Stimulated activated CD8-positive, alpha-beta memory T cell treated with anti-CD3 and anti-CD28 coated beads, Interleukin-7, amount 100 ng/mL, for 24 hours (primary cell): ENCODE measurements around the gene RCE1.

Experiments used
- DNase-seq: peaks from one replicate; pipeline ENCODE4 v3.0.0-alpha.2; 2020; ENCODE audit warnings: low read depth

Gene RCE1

DNA sequence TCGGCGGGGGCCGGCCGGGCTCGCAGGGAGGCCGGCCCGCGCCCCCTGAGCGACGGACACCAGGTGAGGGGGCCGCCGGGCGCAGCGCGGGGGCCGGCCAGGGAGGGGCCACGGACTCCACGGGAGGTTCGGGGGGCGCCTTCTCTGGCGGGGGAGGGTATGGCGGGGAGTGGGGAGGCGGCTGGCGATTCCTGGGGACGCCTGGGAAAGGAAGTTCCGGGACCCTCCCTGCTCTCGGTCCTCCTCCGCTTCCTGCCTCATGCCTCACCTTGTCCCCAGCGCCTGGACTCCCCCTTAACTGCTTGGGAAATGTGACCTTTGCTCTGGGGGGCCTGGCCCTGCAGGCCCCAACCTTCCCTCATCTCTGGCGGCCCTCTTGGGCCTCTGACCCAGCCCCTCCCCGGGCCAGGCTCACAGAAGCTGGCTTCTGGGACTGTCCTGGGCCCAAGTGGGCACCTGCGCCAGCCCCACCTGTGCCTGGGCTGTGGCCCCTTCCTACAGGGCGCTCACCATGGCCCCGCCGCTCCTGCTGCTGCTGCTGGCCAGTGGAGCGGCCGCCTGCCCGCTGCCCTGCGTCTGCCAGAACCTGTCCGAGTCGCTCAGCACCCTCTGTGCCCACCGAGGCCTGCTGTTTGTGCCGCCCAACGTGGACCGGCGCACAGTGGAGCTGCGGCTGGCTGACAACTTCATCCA lies 14.1 kb downstream of the RCE1 start:
- no peak for DNase-seq

DNA sequence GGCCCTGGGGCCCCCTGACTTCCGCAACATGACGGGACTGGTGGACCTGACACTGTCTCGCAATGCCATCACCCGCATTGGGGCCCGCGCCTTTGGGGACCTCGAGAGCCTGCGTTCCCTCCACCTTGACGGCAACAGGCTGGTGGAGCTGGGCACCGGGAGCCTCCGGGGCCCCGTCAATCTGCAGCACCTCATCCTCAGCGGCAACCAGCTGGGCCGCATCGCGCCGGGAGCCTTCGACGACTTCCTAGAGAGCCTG lies 14.6 kb downstream of the RCE1 start:
- no peak for DNase-seq

DNA sequence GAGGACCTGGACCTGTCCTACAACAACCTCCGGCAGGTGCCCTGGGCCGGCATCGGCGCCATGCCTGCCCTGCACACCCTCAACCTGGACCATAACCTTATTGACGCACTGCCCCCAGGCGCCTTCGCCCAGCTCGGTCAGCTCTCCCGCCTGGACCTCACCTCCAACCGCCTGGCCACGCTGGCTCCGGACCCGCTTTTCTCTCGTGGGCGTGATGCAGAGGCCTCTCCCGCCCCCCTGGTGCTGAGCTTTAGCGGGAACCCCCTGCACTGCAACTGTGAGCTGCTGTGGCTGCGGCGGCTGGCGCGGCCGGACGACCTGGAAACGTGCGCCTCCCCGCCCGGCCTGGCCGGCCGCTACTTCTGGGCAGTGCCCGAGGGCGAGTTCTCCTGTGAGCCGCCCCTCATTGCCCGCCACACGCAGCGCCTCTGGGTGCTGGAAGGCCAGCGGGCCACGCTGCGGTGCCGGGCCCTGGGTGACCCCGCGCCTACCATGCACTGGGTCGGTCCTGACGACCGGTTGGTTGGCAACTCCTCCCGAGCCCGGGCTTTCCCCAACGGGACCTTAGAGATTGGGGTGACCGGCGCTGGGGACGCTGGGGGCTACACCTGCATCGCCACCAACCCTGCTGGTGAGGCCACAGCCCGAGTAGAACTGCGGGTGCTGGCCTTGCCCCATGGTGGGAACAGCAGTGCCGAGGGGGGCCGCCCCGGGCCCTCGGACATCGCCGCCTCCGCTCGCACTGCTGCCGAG lies 15.1 kb downstream of the RCE1 start:
- no peak for DNase-seq

DNA sequence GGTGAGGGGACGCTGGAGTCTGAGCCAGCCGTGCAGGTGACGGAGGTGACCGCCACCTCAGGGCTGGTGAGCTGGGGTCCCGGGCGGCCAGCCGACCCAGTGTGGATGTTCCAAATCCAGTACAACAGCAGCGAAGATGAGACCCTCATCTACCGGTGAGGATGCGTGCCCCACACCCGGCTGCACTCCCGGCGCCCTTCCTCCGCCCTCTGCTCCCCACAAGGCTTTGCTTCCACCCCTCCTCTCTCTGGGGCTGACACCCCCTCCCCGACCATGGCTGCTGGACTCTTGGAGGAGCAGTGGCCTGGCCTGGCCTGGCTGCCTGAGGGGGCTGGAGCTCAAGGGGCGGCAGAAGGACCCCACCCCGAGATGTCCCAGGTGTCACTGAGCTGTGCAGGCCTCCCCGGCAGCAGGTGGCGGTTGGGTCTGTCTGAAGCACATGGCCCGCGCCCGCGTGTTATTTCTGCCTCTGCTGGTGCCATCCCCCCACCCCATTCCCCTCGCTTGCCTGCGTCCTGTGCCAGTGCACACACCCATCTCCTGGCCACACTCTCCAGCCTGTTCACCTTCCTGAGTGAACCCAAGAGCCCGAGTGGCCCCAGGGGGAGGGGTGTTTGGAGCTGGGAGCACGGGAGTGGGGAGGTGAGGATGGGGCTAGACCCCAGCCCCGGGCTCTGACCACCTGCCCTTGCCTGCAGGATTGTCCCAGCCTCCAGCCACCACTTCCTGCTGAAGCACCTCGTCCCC lies 15.9 kb downstream of the RCE1 start:
- DNase-seq = no peak

DNA sequence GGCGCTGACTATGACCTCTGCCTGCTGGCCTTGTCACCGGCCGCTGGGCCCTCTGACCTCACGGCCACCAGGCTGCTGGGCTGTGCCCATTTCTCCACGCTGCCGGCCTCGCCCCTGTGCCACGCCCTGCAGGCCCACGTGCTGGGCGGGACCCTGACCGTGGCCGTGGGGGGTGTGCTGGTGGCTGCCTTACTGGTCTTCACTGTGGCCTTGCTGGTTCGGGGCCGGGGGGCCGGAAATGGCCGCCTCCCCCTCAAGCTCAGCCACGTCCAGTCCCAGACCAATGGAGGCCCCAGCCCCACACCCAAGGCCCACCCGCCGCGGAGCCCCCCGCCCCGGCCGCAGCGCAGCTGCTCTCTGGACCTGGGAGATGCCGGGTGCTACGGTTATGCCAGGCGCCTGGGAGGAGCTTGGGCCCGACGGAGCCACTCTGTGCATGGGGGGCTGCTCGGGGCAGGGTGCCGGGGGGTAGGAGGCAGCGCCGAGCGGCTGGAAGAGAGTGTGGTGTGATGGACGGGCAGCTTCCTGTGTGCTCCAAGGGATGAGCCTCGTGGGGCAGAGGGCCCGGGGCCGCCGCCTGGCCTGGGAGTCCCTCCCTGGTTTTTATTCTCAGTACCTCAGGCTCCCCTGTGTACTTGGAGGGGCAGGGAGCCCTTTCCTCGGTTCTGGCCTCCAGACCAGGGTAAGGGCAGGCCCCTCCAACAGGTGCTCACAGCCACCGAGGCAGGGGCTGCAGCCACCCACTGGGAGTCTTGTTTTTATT lies 16.6 kb downstream of the RCE1 start:
- DNase-seq = no peak

DNA sequence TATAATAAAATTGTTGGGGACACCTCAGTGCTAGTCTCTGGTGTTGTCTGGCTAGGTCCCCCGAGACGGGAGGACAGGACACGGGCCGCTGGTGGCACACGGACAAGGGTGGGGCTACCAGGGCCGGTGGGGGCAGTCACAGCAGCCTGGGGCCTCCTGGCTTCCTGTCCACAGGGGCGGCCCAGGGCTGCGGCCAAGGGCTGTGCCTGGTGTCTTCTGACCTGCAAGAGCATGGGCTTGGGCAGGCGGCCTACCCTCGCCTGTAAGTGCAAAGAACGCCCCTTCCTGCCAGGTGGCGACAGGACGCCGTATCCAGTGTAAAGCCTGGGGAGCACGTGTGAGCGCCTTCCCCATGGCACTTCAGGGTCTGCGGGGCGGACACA lies 17.2 kb downstream of the RCE1 start:
- DNase-seq = no peak

DNA sequence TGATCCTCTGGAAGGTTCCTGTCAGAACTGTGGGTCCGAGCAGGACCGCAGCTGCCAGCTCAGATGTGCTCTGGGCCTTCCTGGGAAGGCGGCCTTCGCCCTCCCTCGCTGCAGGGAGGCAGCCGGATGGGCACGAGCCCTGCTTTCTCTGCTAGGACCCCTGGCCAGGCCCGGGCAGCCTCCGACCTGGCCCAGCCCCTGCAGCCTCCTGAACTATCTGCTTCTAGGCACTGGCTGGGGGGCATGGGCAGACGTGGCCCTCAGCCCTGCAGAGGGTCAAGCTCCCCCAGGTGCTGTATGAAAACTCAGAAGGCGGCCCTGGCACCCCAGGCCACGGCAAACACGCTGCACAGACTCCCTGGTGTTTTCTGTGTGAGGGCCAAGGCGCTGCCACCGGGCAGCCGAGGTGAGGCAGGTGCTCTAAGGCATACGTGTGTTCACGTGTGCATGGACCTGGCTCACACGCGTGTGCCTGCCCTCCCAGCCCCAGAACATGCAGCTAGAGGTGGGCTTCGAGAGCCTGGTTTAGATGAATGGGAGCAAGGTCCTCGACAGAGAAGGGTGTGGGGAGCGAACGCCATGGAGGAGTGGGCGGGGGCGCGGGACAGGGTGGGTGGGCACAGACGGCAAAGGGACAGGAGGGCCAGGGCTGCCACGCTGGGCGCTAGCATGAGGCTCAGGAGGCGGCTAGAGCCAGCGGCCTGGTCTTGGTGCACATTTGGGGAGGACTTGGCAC lies 18.0 kb downstream of the RCE1 start:
- no peak for DNase-seq

DNA sequence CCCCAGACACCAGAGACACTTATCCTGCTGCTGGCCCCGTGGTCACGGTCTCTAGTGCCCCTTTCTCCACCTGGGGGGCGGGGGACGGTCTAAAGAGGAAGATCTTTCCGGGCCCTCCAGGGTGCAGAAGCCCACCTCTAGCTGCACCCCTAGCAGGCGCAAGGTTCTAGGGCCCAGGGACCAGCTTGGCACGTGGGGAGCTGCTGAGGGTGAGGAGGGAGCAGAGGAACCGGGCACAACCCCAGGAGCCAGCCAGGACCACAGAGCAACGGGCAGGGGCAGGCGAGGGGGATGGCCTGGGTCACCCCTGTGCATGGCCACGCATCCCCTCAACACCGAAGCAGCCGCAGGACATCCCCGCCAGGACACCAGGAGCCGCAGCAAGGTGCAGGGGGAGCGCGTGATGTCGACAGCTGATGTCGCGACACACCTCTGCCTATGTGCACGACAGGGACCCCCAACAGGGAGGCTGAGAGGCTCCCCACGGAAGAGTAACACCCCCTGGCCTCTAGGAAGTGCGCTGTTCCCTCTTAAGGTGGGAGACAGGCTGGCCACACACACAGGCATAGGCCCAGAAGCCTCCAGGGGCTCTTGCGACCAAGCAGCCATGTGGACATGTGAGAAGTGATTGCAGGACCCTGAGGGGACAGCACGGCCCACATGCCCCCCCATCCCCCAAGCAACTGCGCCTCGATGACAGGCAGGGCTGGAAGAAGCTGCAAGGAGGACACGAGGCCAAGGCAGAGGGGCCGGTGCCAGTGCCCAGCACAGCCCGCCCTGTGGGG lies 18.7 kb downstream of the RCE1 start:
- no peak for DNase-seq

DNA sequence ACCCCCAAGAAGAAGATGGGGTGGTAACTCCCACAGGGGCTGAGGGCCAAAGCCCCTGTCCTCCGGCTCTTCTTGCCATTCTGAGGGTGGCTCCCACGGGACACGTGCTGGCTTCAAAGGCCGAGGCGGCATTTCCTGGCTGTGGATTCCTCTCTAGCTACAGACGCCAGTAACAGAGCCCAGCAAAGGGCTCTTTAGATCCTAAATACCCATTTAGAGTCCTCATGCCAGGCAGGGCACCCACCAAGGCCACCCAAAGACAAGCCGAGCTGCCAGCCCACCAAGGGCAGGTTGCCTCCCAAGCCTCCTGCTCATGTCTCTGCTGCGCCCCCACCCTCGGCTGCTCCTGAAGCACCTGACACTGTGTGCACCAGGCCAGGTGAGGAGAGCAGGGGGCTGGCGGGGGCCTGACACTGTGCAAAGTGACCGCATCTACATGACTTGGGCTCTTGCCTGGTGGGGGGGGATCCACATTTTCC lies 19.4 kb downstream of the RCE1 start:
- no peak for DNase-seq

DNA sequence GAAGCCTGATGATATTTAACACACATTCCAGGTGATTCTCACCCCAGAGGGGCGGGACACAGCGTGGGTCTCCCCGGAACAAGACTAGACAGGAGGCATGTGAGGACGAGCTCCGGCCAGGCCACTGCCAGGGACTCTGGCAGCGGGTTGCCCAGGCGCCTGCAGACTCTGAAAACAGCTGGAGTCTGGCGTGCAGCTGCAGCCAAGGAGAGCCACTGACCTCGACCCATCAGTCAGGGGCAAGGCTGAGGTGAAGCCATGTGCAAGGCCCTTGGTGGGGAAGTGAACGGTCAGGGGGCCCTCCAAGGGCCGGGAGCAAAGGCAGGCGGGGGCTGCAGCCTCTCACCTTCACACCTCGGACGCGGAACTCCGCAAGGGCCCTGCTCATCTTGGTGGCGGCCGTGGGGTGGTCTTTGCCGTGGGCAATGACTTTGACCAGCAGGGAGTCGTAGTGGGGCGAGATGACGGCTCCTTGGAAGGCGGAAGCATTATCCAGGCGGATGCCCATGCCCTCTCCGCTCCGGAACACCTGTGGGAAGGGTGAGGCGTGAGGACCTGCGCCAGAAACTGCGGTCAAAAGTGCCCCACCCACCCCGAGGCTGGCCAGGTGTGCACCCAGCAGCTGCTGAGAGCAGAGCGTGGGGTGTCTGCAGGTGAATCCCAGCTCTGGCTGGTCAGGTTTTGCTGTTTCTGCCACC lies 20.3 kb downstream of the RCE1 start:
- DNase-seq = no peak

DNA sequence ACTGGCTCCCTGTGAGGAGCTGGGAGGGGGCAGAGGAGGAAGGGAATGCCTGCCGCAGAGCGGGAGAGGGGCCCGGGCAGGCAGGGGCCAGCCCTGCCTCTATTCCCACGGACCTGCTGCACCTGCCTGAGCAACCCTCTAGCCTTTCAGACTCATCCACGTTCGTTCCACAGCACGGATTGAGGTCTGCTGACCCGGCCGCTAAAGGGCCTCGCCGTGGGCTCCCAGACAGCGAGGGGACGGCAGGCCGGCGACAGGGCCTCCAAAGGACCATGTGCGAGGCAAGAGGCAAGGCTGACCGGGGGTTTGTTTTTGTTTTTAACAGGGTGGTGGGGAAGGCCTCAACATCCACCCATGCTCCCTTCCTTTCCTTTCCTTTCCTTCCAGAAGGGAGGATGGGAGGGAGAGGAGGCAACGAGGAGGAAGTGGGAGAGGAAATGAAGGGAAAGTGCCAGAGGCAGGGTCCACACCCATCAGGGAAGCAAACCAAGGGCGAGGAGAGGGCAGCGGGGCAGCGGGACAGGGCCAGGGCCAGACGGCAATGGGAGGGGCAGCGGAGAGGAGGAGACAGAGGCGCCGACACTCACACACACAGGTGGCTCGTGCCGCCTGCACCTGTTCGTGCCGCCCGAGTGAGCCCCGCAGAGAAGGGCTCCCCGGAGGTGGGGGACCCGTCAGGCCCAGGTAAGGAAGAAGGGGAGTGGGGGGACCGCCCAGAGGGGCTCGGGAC lies 21.1 kb downstream of the RCE1 start:
- no peak for DNase-seq

DNA sequence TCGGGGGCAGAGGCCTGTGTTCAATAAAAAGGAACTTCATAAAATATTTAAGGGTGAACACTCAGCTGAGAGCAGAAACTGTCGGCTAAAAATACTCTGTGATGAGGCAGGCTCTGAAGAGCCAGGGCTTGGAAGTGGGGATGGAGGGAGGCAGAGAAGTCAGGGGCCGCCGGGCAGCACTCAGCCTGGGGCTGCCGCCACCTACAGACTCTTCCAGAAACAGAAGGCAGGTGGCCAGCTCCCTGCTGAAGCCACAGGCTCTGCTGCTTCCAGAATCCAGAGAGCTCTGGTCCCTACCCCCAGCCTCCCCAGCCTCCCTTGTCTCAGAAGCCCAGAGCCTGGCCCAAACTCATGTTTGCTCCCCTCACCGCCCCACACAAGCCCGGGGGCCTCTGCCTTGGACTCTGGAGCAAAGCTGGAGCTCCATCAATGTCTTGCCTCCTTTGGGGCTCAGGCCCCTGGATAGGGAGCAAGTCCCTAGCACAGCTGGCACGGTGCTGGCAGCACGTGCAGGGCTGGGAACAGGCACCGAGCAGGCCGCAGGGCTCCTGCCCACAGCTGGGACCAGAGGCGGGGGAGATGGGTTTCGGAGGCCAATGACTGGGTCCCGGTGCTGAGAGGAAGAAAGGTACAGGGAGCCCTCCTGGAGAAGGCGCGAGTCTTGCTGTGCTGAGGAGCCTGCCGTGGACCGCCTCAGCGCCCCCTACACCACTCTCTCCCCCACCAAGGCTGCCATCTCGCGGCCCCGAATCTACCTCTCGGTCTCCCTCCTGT lies 21.9 kb downstream of the RCE1 start:
- DNase-seq = no peak

DNA sequence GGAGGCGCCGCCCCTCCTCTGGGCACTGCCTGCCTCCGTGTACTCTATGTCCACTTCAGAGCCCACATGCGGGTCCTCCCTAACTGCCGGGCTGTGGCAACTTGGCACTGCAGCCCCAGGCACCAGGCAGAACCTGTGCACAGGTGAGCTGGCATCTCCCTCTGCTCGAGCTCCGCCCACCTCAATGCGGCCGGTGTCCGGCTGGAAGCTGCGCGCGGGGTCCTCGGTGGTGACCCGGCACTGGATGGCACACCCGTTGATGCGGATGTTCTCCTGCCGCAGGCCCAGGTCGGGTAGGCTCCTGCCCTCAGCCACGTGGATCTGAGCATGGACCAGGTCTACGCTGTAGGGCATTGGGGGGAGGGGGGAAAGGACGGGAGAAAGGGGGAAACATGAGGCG lies 22.8 kb downstream of the RCE1 start:
- DNase-seq = no peak

DNA sequence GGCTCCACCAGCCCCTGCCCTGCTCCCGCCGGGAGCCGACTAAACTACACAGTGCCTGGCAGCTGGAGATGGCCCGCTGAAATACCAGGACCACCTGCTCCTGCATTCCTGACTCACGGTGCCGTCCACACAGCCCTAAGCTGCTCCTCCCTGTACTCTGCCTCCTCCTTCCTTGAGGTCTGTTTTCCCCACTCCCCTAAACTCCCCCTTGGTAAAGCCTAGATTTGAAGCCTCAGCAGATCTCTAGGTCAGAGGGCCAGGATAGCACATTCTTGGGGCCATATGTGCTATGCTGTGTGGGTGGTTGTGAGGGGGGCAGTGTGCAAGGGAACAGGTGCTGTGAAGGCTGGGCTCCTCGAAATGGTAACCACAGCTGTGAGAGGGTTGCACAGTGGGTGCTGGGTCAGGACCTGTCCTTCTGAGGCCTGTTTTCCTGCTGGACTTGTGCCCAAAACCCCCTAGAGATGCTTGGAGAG lies 23.3 kb downstream of the RCE1 start:
- DNase-seq = no peak

DNA sequence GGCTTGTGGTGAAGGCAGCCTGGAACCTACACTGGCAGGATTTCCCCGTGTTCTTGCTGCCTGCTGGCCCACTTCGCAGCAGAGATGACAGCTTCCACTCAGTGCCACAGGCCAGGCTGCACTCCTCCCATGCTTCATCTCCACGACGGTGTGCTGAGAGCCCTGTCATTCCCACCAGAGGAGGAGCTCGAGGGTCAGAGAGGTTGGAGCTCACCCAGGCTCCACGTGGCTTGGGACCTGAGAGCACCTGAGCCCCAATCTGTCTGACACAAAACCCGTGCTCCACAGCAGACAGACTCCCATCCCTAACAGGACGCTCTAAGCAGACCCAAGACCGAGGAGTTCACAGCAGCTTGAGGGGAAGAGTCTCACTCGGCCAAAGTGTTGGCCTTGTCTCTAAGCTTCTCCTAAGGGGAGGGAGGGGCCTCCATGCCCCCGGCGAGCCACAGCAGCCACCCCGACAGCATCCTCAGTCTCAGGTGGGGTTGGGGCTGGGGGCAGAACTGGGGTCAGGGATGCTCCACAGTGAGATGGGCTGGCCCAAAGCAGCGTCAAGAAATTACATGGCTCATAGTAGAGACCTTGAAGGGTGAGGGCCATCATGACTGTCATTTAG lies 24.3 kb downstream of the RCE1 start:
- no peak for DNase-seq

DNA sequence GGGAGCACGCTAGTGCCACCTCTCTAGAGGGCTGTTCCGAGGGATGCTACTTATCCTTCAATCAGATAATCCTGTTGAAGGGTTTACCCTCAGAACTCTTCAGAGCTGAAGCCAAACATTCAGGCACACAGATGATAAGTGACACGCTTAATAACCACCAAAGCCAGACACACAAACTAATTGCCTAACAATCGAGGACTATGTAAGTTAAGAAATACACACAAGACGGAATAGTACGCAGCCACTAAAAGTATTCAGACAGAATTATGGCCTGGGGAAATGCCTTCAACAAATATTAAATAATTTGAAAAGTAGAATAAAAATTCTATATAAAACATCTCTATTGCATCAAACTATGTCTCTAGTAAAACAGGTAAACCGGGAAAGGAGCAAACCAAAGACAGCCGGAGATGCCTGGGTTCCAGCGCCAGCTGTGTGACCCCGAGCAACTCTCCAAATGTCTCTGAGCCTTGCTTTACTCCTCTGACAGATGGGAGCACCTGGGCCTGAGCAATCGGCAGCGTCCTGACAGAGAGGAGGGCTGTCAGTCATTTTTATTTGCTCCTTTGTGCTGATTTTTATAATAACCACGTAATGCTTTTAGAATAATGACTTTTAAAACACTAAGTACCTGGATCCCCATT lies 25.0 kb downstream of the RCE1 start:
- DNase-seq = no peak

DNA sequence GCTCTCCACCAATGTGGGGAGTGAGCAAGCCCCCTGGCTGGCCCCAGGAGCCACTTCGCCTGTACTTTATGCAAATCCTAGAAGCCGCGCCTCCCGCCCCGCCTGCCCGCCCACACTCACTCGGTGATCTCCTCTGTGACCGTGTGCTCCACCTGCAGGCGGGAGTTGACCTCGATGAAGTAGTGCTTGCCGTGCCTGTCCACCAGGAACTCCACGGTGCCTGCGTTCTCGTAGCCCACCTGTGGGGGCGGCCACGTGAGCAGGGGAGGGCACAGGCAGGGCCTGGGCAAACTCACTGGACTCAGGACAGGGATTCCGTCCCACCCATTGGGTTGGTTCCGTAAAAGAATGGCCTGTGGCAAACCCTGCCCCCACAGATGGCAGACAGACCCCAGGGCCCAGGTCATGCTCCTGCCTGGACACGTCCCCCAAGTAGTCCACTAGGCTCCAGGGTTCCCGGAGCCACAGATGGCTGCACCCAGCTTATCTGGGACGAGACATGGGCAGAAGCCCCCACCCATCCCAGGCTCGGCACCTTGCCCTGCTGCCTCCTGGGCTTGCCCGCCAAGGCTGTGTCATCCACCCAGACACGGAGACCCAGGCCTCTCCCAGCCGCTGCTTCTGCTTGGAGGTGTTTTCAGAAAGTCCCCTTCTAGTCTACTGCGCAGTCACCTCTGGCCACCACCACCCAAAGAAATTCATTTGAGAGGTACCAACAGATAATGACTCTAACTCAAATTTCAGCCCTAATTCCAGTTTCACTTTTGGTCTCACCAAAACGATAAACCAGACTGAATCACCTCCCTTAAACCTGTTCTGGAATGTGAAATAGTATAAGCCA lies 25.7 kb downstream of the RCE1 start:
- peak; percentile 58 for DNase-seq
